Epithelial cell of prostate (primary cell): ENCODE data around the gene DNAJC11.
"Not testable (repeated sequence)": the region's sequence is repeated elsewhere in the genome, so short reads cannot be mapped to it uniquely, and the experiment has no call there.

Experiments used
- DNase-seq: peaks from one replicate; pipeline ENCODE4 v3.0.0-alpha.2; 2011; ENCODE audit warnings: low read depth, low spot score
- H3K27ac ChIP-seq: fragments of 450-650 bp; 2 replicates; pipeline ENCODE4 v1.5.1; 2017; ENCODE audit warnings: mild to moderate bottlenecking

DNAJC11 gene

GRCh38 chr1:6701437-6702153, at the start of gene DNAJC11:
TSS of gene DNAJC11 (minus strand) at chr1:6701816. CDS start at chr1:6701800, 16 bp downstream.
- peak; percentile 37 for DNase-seq

GRCh38 chr1:6750490-6750889, 48.9 kb upstream of the DNAJC11 start:
- no peak for DNase-seq
- H3K27ac ChIP-seq: no peak overlapping the region

More at GRCh38 chr1:6701437-6702153, at the start of gene DNAJC11:
- peak within 1 kb of the TSS; percentile 37 for H3K27ac ChIP-seq

- no peak for DNase-seq
- H3K27ac ChIP-seq: no peak overlapping the region
Measured at GRCh38 chr1:6747674-6748073, 46.1 kb upstream of the DNAJC11 start.

- H3K27ac ChIP-seq: no peak overlapping the region
- DNase-seq: no peak
Measured at GRCh38 chr1:6745073-6745472, 43.5 kb upstream of the DNAJC11 start.

- H3K27ac ChIP-seq: peak overlapping the region; percentile 76
- DNase-seq: peak; percentile 66
Measured at GRCh38 chr1:6743189-6744101, 41.8 kb upstream of the DNAJC11 start.

- not testable (repeated sequence) for DNase-seq
- H3K27ac ChIP-seq: peak overlapping the region; percentile 76
Measured at GRCh38 chr1:6742676-6743188, 41.1 kb upstream of the DNAJC11 start.

GRCh38 chr1:6738987-6739676, 37.5 kb upstream of the DNAJC11 start:
- no peak for DNase-seq
- no peak overlapping the region for H3K27ac ChIP-seq

- no peak for DNase-seq
- H3K27ac ChIP-seq: no peak overlapping the region
Measured at GRCh38 chr1:6732942-6733341, 31.3 kb upstream of the DNAJC11 start.

GRCh38 chr1:6731905-6732304, 30.3 kb upstream of the DNAJC11 start:
- no peak for DNase-seq

GRCh38 chr1:6730880-6731279, 29.3 kb upstream of the DNAJC11 start:
- DNase-seq: no peak

More at GRCh38 chr1:6731905-6732304, 30.3 kb upstream of the DNAJC11 start:
- no peak overlapping the region for H3K27ac ChIP-seq

GRCh38 chr1:6730473-6730872, 28.9 kb upstream of the DNAJC11 start:
- no peak overlapping the region for H3K27ac ChIP-seq
- no peak for DNase-seq

More at GRCh38 chr1:6730880-6731279, 29.3 kb upstream of the DNAJC11 start:
- H3K27ac ChIP-seq: no peak overlapping the region

- H3K27ac ChIP-seq: no peak overlapping the region
- DNase-seq: no peak
Measured at GRCh38 chr1:6727535-6727934, 25.9 kb upstream of the DNAJC11 start.

GRCh38 chr1:6726253-6726652, 24.6 kb upstream of the DNAJC11 start:
- no peak for DNase-seq
- H3K27ac ChIP-seq: no peak overlapping the region

- no peak for DNase-seq
- no peak overlapping the region for H3K27ac ChIP-seq
Measured at GRCh38 chr1:6724517-6725141, 23.0 kb upstream of the DNAJC11 start.

- no peak for DNase-seq
- no peak overlapping the region for H3K27ac ChIP-seq
Measured at GRCh38 chr1:6723621-6724428, 22.2 kb upstream of the DNAJC11 start.

GRCh38 chr1:6711174-6711573, 9.6 kb upstream of the DNAJC11 start:
- no peak for DNase-seq

GRCh38 chr1:6704746-6705145, 3.1 kb upstream of the DNAJC11 start:
- DNase-seq: no peak
- no peak overlapping the region for H3K27ac ChIP-seq

More at GRCh38 chr1:6711174-6711573, 9.6 kb upstream of the DNAJC11 start:
- H3K27ac ChIP-seq: no peak overlapping the region

- DNase-seq: no peak
- no peak overlapping the region for H3K27ac ChIP-seq
Measured at GRCh38 chr1:6703016-6703415, 1.4 kb upstream of the DNAJC11 start.

GRCh38 chr1:6700853-6701436, 671 bp downstream of the DNAJC11 start:
- peak overlapping the region; percentile 37 for H3K27ac ChIP-seq
- no peak for DNase-seq
